Stimulated activated CD4-positive, alpha-beta T cell treated with anti-CD3 and anti-CD28 coated beads, Interleukin-2, amount 100 ng/mL, for 4 hours (primary cell): ENCODE data around the gene MAP2.

Experiments used
- DNase-seq: peaks from one replicate; pipeline ENCODE4 v3.0.0-alpha.2; 2020; ENCODE audit warnings: low read depth

Gene MAP2

DNA sequence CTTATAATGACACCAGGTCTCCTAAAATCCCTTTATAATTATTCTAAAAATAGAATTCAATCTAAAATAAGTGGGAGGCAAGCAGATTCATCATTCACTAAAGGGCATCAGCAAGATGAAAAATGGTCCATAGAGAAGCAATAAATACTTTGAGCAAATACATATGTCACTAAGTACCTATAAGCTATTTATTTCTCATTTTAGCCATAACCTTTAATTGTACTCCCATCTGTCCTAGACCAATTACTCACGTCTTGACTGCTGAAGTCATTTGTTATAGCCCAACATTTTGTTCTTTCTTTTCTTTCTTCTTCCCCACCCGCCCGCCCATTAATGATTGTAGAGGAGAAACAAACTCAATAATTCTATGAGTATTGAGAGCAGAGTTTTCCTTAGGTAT lies 105.7 kb downstream of the MAP2 start:
- no peak for DNase-seq

- DNase-seq = no peak
Observed at GRCh38 chr2:209532321-209532720, 108.5 kb downstream of the MAP2 start.

- DNase-seq = no peak
Observed at GRCh38 chr2:209533391-209533790, 109.5 kb downstream of the MAP2 start.

DNA sequence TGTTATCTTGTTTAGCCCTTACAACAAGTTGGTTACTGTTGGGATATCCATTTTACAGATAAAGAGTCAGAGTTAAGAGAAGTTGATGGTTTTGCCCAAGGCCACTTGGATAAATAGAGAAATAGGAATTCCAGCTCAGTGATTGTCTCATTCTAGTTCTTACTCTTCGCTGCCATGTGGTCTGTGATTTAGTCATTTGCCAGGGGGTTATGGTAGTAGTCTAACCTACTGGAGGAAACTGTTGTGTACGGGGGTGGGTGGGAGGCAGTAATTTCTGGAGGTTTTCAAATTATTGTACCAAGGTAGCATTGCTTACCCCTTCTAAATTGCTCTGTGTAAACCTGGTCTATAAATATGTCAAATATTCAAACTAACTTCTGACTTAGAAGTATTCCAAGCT lies 110.4 kb downstream of the MAP2 start:
- no peak for DNase-seq

- DNase-seq = no peak
Observed at GRCh38 chr2:209536363-209536762, 112.5 kb downstream of the MAP2 start.

- no peak for DNase-seq
Observed at GRCh38 chr2:209547726-209548125, 123.9 kb downstream of the MAP2 start.

- DNase-seq = no peak
Observed at GRCh38 chr2:209549589-209549988, 125.7 kb downstream of the MAP2 start.

- no peak for DNase-seq
Observed at GRCh38 chr2:209553913-209554312, 130.1 kb downstream of the MAP2 start.

DNA sequence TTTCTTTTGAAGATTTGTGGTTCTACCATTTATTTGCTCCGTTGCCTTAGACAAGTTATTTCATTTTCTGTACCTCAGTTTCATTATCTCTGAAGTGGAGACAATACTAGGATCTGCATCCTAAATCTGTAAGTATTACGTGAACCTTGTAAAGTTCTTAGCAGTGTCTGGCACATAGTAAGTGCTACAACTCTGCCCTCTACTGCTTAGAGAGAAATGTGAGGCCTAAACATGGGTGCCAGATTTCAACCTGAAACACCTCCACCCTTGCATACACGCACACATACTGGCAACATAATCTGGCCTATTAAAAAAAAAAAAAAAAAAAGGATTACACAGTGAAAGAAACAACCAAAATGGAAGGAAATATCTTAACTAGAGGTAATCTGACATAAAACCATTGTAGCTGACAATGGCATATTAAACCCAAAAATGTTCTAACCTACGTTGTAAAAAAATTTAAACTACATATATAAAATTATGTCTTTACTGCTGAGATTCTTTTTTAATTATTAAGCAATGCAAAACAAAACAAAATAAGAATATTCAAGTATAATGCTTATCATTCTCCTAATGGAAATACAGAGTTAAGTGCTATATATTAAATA lies 132.6 kb downstream of the MAP2 start:
- DNase-seq = no peak

DNA sequence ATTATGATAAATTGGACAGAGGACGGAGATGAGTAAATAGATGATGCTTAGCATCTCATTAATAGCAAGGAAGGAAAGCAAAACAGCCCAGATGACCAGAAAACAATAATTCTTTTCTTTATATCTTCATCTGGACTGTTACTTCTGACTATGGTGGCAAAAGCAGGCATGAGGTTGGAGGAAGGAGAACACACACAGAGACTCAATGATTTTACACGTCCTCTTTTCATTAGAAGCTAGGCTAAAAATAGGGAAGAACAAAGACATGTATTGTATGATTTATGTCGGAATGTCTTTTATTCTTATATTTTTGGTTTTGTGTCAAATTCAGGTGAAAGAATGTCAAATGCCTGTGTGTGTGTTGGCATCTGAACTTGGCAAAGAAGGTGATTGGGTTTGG lies 137.1 kb downstream of the MAP2 start:
- DNase-seq = no peak

DNA sequence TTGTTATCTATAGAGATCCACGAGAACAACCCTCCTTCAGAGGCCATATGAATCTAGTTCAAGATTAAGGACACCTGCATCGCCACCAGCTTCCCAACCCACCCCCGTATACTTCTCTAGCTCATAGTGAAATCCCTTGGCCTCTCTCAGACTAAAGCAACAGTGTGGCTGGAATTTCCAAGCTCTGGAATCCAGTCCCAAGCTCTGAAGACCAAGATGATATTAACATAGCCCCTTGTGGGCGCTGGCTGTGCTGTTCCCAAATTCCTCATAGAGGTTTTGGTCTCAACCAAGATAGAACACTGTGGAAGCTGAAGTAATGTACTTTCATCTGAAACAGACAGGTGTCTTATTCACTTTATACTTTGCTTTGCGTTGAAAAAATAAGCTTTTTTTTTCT lies 139.6 kb downstream of the MAP2 start:
- no peak for DNase-seq

DNA sequence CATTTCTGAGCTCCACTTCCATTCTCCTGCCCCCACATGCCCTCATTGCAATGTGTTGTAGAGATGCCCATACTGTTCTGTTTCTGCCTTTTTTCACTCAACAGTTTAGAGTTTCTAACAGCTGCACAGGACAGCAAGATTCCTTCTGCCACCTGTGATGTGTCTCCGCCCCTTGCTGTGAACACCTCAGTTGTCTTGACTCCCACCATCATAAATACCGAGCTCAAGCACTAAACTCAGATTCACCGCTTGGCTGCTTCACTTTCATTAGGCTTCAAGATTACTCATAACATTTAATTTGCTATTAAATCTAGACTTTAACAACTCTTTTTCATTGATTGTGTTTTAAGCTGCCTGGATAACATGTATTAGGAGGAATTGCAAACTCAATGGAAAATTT lies 141.0 kb downstream of the MAP2 start:
- DNase-seq = no peak

DNA sequence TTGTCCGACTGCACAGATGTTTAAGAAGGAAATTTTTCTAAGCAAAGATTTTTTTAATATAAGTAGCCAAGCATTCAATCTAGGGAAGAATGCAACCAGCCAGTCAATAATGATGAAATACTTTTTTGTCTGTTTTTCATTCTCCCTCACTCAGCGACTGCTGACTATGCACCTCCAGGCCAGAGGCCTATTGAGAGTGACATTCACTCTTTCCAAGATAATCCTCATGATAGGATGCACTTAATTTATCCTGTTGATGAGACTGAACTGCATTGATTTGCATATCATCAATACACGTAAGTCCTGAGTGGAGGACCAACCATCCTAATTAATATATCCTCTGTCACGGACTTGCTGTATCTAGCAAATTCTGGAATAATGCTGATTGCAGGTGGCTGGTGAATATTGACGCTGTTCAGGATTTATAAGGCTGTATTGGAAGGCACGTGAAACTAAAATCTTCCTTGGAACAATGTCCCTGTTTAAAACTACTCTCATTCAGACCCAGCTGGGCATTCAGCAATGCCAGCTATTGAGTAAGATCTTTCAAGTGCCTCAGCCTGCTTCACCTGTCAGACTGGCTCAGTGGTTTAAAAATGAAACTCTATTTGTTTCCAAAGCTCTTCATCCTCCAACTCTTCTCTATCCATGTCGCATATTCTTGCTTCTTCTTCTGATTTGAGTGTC lies 142.2 kb downstream of the MAP2 start:
- DNase-seq = no peak

GRCh38 chr2:209570194-209570593 lies 146.3 kb downstream of the MAP2 start:
- no peak for DNase-seq

- no peak for DNase-seq
Observed at GRCh38 chr2:209574515-209574914, 150.7 kb downstream of the MAP2 start.

- DNase-seq = no peak
Observed at GRCh38 chr2:209577376-209578357, 153.8 kb downstream of the MAP2 start.

DNA sequence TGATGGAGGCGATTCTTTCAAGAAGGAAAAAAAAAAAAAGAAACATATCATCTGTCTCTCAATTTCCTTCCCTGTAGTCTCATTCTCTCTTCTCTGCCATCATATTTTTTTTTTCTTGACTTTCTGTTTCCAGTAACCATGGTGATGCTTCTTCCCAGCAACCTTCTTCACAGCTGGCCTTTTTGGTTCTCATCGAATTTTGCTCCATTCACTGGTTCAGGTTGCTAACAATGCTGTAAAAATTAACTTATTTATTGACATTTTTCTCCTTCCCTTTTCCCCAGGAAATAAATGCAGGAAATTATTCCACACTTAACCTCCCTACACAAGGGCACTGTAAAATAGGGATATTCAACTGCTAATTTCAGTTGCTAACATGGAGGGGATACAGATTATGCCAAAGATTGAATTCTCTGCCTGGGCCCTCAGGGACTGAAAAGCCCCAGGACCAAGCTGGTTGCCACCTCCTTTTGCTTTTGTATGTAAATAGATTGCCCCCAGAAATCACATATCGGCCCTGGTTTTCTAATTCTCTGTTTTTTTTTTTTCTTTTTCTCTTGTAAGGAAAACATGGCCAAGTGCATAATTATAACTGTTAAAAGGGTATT lies 154.7 kb downstream of the MAP2 start:
- no peak for DNase-seq

- no peak for DNase-seq
Observed at GRCh38 chr2:209579230-209579749, 155.4 kb downstream of the MAP2 start.

- DNase-seq = no peak
Observed at GRCh38 chr2:209581040-209581439, 157.2 kb downstream of the MAP2 start.

GRCh38 chr2:209582281-209582680 lies 158.4 kb downstream of the MAP2 start:
- DNase-seq = no peak

DNA sequence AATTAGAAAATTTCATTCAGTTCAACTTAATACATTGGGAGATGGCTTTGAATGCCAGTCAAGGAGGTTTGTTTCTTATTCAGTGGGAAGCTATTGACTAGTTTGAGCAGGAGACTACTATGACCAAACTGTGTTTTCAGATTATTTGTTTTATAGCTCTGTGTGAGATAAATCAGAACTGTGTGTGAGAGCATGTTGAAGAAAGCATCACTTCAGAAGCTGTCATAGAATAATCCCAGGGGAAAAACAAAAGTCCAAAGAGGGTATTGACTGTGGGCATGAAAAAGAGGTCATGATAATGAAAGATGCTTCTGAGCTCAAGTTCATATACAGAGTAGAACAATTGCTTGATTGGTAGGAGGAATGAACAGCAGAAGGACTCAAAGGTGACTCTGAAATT lies 160.6 kb downstream of the MAP2 start:
- DNase-seq = no peak

DNA sequence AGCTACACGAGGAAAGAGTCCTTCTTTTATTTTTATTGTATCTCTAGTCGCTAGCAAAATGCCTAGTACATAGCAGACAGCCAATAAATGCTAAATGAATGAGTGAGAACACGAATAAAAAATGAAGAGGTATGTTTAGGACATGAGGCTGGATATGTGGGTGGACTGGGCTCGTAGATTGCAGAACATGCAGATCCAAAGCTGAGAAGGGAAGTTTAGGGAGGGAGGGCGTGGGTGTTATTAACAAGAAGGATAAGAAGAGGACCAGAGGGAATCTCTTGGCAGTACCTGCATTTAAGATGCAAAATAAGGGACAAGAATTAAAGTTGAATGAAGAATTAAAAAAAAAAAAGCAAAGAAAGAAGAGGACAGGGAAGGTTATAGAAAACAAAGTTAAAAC lies 161.1 kb downstream of the MAP2 start:
- no peak for DNase-seq
